HG02852 (cell line): ENCODE measurements around the gene C1QTNF1.

Source experiments
- ATAC-seq: cut with Tn5 transposase; IDR thresholded peaks from one replicate; pipeline ENCODE4 v1.9.1; 2021; ENCODE audit warnings: mild to moderate bottlenecking, moderate library complexity; ENCODE audit not compliant: unreplicated experiment

The C1QTNF1 gene

DNA sequence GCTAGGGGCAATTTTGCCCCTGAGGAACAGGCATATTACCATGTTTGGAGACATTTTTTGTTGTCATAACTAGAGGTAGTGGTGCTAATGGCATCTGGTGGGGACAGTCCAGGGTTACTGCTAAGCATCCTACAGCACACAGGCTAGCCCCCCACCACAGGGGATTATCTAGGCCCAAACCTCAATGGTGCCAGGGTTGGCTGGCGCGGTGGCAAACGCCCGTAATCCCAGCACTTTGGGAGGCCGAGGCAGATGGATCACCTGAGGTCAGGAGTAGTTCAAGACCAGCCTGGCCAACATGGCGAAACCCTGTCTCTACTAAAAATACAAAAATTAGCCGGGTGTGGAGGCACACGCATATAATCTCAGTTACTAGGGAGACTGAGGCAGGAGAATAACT lies 15.2 kb downstream of the C1QTNF1 start:
- no peak for ATAC-seq

DNA sequence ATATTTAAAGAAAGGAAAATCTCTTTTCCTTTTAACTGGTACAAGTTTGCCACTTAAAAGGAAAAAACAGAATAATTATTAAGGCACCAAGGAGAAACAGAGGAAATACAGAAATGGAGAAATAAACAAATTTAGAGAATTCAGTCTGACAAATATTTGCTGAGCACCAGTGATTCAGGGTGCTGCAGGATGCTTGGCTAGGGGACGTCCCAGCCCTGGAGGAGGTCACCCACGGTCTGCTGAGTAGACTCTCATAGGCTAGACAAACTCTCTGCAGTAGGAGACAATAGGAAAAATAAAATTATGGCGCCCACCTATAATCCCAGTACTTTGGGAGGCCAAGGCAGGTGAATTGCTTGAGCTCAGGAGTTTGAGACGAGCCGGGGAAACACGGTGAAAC lies 15.9 kb downstream of the C1QTNF1 start:
- ATAC-seq, result no peak

DNA sequence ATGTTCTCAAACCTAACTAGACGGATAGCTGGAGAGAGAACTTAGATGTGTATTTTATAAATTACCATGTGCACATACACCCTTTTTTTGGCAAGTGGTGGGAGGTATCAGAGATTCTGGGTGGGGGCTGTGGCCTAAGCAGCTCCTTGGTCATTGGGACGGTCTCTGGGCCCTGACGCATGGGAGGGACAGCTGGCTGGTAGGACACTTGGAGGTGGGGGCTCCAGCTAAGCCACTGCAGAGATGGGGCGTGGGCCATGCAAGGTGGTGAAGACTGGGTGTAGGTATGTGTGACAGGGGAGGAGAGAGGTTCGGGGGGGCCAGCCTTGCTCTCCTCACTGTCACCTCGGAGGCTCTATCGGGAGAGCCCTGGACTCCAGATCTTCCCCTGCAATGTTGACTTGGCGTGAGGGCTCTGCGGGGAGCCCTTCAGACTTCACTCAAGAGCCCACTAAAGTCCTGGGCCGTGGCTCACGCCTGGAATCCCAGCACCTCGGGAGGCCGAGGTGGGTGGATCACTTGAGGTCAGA lies 17.1 kb downstream of the C1QTNF1 start:
- ATAC-seq, result no peak

DNA sequence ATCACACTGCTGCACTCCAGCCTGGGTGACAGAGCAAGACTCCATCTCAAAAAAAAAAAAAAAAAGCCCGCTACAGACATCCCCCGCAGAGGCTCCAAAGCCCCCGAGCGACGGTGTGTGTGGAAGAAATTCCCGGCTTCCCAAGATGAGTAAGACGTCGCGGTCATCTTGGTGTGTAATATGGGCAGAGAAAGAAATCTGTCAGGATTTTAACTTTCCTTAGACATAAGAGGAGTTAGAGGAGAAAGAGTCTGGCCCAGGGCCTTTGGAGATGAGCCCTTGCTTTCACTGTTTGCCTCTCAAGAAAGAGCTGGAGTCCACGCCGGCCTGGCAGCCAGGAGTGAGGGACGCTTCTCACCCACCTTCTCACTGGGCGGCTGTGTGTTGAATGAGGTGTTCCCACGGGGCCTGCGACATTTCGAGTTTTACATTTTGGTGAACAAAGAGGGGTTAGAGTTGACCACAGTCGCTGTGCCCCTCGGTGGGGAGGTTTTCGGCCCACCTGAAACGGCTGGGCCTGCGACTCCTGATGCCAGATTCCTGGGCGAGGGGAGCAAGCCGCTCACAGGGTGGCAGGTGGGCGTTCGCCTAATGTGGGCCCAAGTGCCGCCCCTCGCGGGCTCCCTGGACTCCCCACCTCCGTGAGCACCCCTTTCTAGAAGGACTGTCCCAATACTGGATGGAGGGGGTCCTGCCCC lies 17.9 kb downstream of the C1QTNF1 start:
- ATAC-seq, result no peak

DNA sequence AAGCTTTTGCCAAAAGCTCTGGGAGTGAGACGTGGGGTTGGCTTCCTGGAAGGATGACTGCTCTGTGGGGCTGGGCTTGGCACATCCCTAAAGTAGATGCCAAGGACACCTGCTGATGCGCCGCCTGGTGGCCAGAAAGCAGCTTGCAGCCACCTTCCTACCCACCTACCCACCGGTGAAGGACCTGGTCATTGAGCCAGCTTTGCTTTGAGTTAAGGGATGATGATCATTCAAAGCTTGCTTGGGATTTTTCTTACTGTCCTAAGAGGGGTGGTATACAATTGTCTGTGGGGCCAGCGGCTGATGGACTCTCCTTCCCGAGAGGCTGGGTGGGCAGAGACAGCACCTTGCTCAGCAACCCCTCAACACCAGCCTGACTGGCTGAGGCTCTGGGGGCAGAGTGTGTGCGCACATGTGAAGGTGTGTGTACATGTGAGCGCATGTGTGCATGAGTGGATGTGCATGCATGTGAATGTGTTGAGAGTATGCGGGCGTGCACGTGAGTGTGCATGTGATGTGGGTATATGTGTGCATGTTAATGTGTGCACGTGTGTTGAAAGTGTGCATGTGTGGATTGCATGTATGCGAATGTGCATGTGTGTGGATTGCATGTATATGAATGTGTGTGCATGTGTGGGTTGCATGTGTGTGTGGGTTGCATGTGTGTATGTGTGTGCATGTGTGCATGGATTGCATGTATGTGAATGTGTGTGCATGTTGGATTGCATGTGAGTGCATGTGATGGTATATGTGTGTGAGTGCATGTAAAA lies 18.6 kb downstream of the C1QTNF1 start:
- ATAC-seq, result no peak

DNA sequence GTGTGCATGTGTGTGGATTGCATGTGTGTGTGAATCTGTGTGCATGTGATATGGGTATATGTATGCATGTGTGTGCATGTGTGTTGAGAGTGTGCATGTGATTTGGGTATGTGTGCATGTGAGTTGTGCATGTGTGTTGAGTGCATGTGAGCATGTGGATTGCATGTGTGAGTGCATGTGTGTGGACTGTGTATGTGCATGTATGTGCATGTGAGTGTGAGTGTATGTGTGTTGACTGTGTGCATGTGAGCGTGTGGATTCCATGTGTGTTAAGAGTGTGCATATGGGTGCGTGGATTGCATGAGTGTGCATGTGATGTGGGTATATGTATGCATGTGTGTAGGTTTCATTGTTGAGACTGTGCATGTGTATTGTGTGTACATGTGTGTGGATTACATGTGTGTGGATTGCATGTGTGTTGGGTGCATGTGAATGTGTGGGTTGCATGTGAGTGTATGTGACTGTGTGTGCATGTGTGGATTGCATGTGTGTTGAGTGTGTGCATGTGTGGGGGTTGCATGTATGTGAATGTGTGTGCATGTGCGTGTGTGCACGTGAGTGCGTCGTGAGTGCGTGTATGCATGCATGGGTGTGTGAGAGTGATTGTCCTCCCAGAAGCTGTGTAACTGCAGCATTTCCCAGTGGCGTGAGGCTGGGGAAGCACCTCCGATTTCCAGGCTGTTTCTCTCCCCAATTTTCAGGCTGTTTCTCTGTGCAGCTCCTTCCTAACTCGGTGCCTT lies 19.4 kb downstream of the C1QTNF1 start:
- ATAC-seq, result no peak

DNA sequence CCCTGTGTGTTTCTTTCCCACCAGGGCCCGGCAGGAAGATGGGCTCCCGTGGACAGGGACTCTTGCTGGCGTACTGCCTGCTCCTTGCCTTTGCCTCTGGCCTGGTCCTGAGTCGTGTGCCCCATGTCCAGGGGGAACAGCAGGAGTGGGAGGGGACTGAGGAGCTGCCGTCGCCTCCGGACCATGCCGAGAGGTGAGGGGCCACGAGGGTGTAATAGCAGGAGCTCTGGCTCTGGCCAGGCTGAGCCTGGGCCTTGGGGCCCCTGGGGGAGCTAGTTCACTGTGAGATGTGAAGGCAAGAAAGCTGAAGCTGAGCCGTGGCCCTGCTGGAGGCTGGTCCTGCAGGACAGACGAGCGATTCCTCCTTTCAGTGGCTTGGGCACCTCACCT lies 20.0 kb downstream of the C1QTNF1 start:
- ATAC-seq, result no peak

DNA sequence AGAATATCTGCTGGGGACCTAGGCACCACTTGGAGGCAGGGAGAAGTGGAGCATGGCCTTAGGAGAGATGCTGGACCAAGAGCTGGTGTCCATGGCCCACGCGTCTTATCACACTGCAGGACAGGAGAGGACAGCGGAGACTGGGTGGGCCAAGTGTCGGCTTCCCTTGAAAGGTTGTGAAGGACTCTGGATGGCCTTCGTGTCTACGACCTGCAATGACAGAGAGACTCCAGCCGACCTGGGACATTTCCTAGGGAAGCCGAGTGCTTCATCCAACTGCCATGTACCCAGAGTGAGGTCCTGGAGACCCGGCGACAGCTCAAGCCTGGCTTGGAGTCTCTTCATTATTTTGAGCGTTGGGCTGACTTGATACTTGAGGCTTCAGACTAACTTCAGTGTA lies 20.5 kb downstream of the C1QTNF1 start:
- no peak for ATAC-seq

DNA sequence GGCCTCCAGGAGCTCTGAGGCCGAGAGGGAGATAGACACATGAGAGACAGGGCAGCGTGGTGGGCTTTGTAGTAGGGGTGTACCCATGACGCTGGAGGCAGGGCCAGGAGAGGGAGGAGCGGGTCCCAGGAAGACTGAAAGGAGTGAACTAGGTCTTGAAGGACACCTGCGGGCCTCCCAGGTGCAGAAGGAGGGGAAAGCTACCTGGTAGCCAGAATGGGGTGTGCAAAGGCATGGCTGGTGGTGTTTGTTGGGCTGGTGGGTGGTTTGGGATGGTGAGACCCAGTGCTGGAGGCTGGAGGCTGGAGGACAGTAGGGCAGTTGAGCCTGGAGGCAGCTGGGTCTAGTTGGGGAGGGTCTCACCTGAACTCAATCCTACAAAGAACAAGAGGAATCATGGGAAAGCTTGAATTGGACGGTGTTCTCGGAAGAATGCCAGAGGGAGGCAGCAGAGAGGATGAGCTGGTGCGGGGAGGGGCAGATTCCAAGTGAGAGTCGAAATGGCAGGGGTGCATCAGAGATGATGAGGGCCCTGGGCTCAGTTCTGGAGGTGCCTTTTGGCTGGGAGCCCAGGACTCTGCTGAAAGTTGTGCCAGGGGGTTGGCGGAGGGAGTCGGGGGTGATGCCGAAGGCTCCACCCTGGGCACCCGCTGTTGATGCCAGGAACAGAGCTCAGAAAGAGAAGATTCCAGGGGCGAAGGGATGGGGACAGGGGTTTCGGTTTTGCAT lies 21.2 kb downstream of the C1QTNF1 start:
- ATAC-seq, result no peak

DNA sequence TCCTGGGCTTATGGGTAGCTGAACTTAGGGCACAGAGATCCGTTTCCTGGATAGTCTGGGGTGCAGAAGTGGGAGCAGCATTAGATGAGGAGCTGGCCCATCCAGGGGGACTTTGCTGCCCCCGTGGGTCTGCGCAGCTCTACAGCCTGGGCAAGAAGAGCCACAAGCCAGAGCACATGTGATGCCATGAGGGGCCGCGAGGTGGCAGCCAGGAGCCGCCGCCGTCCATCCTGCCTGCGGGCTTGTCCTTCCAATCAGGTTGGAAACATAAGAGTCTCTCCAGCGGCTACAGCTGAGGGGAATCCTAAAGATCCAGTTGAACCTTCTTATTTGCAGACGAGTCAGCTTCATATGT lies 21.9 kb downstream of the C1QTNF1 start:
- no peak for ATAC-seq

DNA sequence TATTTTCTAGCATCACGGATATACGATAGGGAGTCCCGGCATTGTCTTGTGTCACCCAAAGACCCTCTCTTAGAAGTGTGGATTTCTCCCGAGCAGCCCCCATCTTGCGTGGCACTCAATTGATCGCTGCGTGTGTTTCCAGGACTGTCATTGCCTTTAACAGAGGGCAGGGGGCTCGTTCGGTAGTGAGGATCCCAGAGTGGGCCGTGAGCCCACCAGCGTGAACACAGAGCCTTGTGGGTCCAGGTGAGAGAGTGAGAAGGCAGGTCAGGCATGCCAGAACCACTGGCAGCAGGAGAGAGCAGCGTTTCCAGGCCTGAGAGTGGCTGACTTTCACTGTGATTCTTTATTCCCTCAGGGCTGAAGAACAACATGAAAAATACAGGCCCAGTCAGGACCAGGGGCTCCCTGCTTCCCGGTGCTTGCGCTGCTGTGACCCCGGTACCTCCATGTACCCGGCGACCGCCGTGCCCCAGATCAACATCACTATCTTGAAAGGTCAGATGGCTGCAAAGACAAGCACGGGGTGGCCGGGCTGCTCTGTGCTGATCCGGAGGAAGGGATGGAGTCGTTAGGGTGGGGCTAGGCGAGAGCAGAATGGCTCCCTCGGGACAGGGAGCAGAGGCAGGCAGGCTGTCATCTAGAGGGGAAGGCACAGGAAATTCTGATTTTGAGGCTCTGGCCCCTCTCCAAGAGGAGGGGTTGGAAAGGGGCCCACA lies 22.4 kb downstream of the C1QTNF1 start:
- ATAC-seq, result no peak

DNA sequence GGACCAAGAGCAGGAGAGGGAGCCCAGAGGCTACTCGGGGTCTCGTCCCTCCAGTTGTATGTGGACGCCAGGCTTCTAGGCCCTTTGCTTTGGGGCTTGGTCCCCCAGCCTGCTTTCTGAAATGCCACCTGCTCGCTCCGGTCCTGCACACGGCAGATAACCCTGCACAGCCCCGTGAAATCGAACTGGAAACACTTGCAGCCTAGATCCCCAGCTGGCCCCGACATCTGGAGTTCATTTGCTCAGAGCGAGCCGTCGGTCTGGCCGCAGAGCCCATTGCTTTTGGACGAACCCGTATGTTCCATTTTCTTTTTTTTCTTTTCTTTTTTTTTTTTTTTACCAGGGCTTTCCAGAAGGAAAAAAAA lies 22.9 kb downstream of the C1QTNF1 start:
- ATAC-seq, result no peak

DNA sequence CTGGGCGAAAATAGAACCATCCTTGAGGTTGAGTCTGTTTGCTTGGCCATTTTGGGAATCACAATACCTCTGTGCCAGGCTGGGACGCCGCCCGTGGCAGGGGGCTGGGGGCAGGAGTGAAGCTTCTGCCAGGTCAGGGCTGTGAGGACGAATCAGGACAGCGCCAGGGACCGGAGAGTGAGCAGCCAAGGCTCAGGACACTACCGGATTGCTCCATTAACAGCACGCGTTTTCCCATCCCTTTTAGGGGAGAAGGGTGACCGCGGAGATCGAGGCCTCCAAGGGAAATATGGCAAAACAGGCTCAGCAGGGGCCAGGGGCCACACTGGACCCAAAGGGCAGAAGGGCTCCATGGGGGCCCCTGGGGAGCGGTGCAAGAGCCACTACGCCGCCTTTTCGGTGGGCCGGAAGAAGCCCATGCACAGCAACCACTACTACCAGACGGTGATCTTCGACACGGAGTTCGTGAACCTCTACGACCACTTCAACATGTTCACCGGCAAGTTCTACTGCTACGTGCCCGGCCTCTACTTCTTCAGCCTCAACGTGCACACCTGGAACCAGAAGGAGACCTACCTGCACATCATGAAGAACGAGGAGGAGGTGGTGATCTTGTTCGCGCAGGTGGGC lies 23.4 kb downstream of the C1QTNF1 start:
- ATAC-seq, result no peak

DNA sequence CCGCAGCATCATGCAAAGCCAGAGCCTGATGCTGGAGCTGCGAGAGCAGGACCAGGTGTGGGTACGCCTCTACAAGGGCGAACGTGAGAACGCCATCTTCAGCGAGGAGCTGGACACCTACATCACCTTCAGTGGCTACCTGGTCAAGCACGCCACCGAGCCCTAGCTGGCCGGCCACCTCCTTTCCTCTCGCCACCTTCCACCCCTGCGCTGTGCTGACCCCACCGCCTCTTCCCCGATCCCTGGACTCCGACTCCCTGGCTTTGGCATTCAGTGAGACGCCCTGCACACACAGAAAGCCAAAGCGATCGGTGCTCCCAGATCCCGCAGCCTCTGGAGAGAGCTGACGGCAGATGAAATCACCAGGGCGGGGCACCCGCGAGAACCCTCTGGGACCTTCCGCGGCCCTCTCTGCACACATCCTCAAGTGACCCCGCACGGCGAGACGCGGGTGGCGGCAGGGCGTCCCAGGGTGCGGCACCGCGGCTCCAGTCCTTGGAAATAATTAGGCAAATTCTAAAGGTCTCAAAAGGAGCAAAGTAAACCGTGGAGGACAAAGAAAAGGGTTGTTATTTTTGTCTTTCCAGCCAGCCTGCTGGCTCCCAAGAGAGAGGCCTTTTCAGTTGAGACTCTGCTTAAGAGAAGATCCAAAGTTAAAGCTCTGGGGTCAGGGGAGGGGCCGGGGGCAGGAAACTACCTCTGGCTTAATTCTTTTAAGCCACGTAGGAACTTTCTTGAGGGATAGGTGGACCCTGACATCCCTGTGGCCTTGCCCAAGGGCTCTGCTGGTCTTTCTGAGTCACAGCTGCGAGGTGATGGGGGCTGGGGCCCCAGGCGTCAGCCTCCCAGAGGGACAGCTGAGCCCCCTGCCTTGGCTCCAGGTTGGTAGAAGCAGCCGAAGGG lies 24.2 kb downstream of the C1QTNF1 start:
- ATAC-seq, result no peak

DNA sequence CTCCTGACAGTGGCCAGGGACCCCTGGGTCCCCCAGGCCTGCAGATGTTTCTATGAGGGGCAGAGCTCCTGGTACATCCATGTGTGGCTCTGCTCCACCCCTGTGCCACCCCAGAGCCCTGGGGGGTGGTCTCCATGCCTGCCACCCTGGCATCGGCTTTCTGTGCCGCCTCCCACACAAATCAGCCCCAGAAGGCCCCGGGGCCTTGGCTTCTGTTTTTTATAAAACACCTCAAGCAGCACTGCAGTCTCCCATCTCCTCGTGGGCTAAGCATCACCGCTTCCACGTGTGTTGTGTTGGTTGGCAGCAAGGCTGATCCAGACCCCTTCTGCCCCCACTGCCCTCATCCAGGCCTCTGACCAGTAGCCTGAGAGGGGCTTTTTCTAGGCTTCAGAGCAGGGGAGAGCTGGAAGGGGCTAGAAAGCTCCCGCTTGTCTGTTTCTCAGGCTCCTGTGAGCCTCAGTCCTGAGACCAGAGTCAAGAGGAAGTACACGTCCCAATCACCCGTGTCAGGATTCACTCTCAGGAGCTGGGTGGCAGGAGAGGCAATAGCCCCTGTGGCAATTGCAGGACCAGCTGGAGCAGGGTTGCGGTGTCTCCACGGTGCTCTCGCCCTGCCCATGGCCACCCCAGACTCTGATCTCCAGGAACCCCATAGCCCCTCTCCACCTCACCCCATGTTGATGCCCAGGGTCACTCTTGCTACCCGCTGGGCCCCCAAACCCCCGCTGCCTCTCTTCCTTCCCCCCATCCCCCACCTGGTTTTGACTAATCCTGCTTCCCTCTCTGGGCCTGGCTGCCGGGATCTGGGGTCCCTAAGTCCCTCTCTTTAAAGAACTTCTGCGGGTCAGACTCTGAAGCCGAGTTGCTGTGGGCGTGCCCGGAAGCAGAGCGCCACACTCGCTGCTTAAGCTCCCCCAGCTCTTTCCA lies 25.1 kb downstream of the C1QTNF1 start:
- ATAC-seq, result no peak

DNA sequence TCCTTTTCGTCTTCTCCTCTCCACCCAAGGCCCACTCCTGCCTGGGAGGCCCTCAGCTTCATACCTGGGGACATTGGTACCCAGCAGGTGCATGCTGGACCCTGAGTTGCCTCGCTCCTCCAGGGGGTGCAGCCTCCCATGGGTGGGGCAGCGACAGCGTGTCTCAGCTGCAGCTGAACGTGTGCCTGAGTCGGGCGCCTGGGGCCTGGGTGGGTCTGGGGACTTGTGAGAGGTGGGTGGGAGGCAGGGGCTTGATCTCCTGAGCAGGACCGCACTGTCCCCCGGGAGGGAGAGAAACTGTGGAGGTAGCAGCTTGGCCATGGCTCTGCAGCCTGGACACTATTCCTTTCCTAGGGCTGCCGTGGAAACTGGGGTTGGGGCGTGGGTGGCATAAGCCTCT lies 25.9 kb downstream of the C1QTNF1 start:
- no peak for ATAC-seq

DNA sequence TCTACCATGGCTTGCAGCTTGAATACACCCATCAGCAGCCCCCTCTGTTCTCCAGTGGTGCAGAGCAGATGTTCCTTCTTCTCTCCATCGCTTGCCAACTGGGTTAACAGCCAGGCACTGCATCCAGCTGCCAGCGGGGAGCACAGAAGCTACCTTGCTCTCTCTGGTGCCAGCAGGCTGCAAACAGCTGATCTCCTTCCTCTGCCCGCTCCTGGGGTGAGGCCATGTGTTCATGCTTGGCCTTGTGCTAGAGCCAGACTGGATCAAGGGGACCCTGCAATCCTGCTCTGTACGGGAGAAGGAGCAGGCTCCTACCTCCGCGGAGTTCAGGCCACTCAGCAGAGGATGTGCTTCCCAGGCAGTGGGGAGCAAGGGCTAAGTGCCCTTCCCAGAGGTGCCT lies 26.6 kb downstream of the C1QTNF1 start:
- no peak for ATAC-seq

DNA sequence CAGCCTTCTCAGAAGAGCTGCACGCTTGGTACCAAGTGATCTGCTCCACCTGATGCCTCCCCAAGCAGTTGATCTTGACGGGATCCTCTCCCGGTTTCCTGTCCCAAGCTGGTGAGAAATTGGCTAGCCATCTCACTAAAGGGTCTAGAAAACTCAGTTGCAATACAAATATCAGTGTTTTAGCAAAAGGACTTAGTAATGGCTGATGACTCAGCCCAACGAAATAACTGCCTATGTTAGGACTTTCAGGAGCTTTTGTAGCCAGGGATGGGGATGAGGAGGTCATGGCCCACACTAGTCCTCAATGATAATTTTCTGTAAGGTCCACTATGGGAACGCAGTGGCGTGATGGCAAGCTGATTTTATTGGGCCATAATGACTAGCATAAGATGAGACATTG lies 27.3 kb downstream of the C1QTNF1 start:
- ATAC-seq, result no peak
